K562 (cell line): ENCODE data around the gene AKR1C4.
A peak's percentile ranks its signal among the peaks of the same experiment; 100 is the strongest.

ENCODE experiments used
- CTCF ChIP-seq, 3 experiments: IDR thresholded peaks in 2 of 3; conservative IDR thresholded peaks in 1 of 3; 2 replicates each; pipeline ENCODE4 v1.5.1; 2011 to 2012; ENCODE audit warnings: low read length in 3 of 3, mild to moderate bottlenecking in 3 of 3, control low read depth in 2 of 3, improper control_type of control experiment in 1 of 3, inconsistent platforms in 1 of 3, low read depth in 1 of 3, mixed read lengths in 1 of 3, moderate library complexity in 1 of 3; ENCODE audit not compliant: insufficient read depth in 2 of 3
- ETV6 ChIP-seq, 3 experiments: fragments of 150-350 bp in 1 of 3; sonication (generic) in 1 of 3; formaldehyde crosslinking in 1 of 3; IDR thresholded peaks; 2 replicates each; pipeline versions ENCODE4 v1.6.1 to v1.8.0; 2014 to 2022; ENCODE audit warnings: borderline replicate concordance in 2 of 3, low read depth in 2 of 3, antibody characterized with exemption in 1 of 3, low read length in 1 of 3, mild to moderate bottlenecking in 1 of 3, missing genetic modification reagents in 1 of 3
- EZH2 ChIP-seq: IDR thresholded peaks from 2 replicates; pipeline ENCODE4 v1.6.1; 2012; ENCODE audit warnings: low read depth, mild to moderate bottlenecking, inconsistent platforms, low read length, borderline replicate concordance
- KLF1 ChIP-seq: fragments of 450-650 bp; IDR thresholded peaks from 2 replicates; pipeline ENCODE4 v1.6.1; 2016; ENCODE audit warnings: missing genetic modification characterization, missing compliant biosample characterization
- MXD1 ChIP-seq: fragments of 250-450 bp; sonication (Bioruptor Pico); IDR thresholded peaks from 2 replicates; pipeline ENCODE4 v1.8.0; 2021; ENCODE audit warnings: borderline replicate concordance, mild to moderate bottlenecking, moderate library complexity; ENCODE audit not compliant: poor library complexity, severe bottlenecking
- POLR2A ChIP-seq: fragments of 450-650 bp; conservative IDR thresholded peaks from 2 replicates; pipeline ENCODE4 v1.6.1; 2016
- POLR2AphosphoS5 ChIP-seq: IDR thresholded peaks from 2 replicates; pipeline ENCODE4 v1.6.1; 2011; ENCODE audit warnings: mild to moderate bottlenecking, low read depth, low read length, moderate library complexity; ENCODE audit not compliant: control insufficient read depth, insufficient read depth
- RFX7 ChIP-seq: fragments of 250-450 bp; sonication (Bioruptor Pico); IDR thresholded peaks from 2 replicates; pipeline ENCODE4 v1.5.1; 2021; ENCODE audit warnings: mild to moderate bottlenecking

GRCh38 chr10:5195727-5196374 is 786 bp upstream of the AKR1C4 start:
- TF ChIP-seq POLR2A (no peak), KLF1 (tag) (no peak), MXD1 (CRISPR knock-in tag) (no peak), EZH2 (no peak), CTCF (IDR thresholded peaks at IDR 0.05 in 2 of 3, conservative IDR thresholded peaks at IDR 0.05 in 1 of 3; ENCODE audit: insufficient read depth in 2 of 3, low read depth in 1 of 3, low read length in 3 of 3) (0 out of 6 replicates have a peak, but pooled peaks of 1 of the 3 experiments have one; percentile 3), RFX7 (CRISPR knock-in tag) (no peak), ETV6 (IDR thresholded peaks at IDR 0.05; ENCODE audit: borderline replicate concordance in 1 of 2, low read depth in 2 of 2, low read length in 1 of 2) (no peak), ETV6 (CRISPR knock-in tag; IDR thresholded peaks at IDR 0.05; ENCODE audit: borderline replicate concordance) (no peak), POLR2AphosphoS5 (no peak)
